GM23338 (cell line): Measurements from ENCODE around the gene ARSI. TPM values are rescaled to one million over a fixed set of nuclear protein-coding genes. Genes with fewer than 3 reads are reported as not detected.

Source experiments
- ATAC-seq: fragments of 200-7000 bp; cut with Tn5 transposase; 3 replicates; pipeline ENCODE4 v1.9.1; 2020
- DNase-seq: peaks from one replicate; pipeline ENCODE4 v3.0.0-alpha.2; 2015; ENCODE audit warnings: low spot score
- H2AFZ ChIP-seq: fragments of 200-600 bp; sonication (generic); 2 replicates; pipeline ENCODE4 v1.8.0; 2016; ENCODE audit warnings: antibody characterized with exemption, mild to moderate bottlenecking, moderate library complexity
- H3F3A ChIP-seq: fragments of 200-600 bp; sonication (generic); replicated peaks from 2 replicates; pipeline ENCODE4 v1.8.0; 2017; ENCODE audit warnings: antibody characterized with exemption, mixed run types, low read depth
- H3K27ac ChIP-seq: fragments of 200-600 bp; sonication (generic); 2 replicates; pipeline ENCODE4 v1.6.1; 2016; ENCODE audit warnings: low read depth
- H3K27me3 ChIP-seq: fragments of 200-600 bp; sonication (generic); 2 replicates; pipeline ENCODE4 v1.8.0; 2016; ENCODE audit warnings: mild to moderate bottlenecking, mixed run types, moderate library complexity; ENCODE audit not compliant: insufficient read depth
- H3K36me3 ChIP-seq: fragments of 200-600 bp; sonication (generic); 2 replicates; pipeline ENCODE4 v1.8.0; 2016; ENCODE audit warnings: mild to moderate bottlenecking; ENCODE audit not compliant: insufficient read depth
- H3K4me1 ChIP-seq: fragments of 200-600 bp; sonication (generic); 2 replicates; pipeline ENCODE4 v1.8.0; 2016; ENCODE audit warnings: mild to moderate bottlenecking, moderate library complexity; ENCODE audit not compliant: insufficient read depth
- H3K4me2 ChIP-seq: fragments of 200-600 bp; sonication (generic); 2 replicates; pipeline ENCODE4 v1.7.1; 2017; ENCODE audit warnings: mixed run types
- H3K4me3 ChIP-seq: fragments of 200-600 bp; sonication (generic); 2 replicates; pipeline ENCODE4 v1.6.1; 2016; ENCODE audit warnings: mixed run types
- H3K79me2 ChIP-seq: fragments of 200-600 bp; sonication (generic); replicated peaks from 2 replicates; pipeline ENCODE4 v1.8.0; 2017; ENCODE audit warnings: mild to moderate bottlenecking; ENCODE audit not compliant: insufficient read depth
- H3K9me2 ChIP-seq: fragments of 200-600 bp; sonication (generic); 2 replicates; pipeline ENCODE4 v1.8.0; 2017; ENCODE audit not compliant: insufficient read depth
- H4K20me1 ChIP-seq: fragments of 200-600 bp; sonication (generic); replicated peaks from 2 replicates; pipeline ENCODE4 v1.8.0; 2017; ENCODE audit warnings: mild to moderate bottlenecking; ENCODE audit not compliant: insufficient read depth
- H3K27ac Mint-ChIP-seq: 2 replicates; pipeline ENCODE4 v1.8.0; 2020; ENCODE audit warnings: inconsistent platforms, mild to moderate bottlenecking, moderate library complexity, mixed read lengths
- H3K27me3 Mint-ChIP-seq: 3 replicates; pipeline ENCODE4 v1.8.0; 2022; ENCODE audit warnings: low read depth, mild to moderate bottlenecking, moderate library complexity, mixed read lengths, inconsistent platforms; ENCODE audit not compliant: insufficient read depth, poor library complexity
- H3K36me3 Mint-ChIP-seq: 3 replicates; pipeline ENCODE4 v1.8.0; 2021; ENCODE audit warnings: low read depth, mild to moderate bottlenecking, inconsistent platforms, moderate library complexity, mixed read lengths
- H3K4me1 Mint-ChIP-seq: 3 replicates; pipeline ENCODE4 v1.8.0; 2020; ENCODE audit warnings: mild to moderate bottlenecking, inconsistent platforms, mixed read lengths
- H3K4me3 Mint-ChIP-seq: 3 replicates; pipeline ENCODE4 v1.8.0; 2021; ENCODE audit warnings: moderate library complexity, mild to moderate bottlenecking, inconsistent platforms, mixed read lengths
- H3K9me3 Mint-ChIP-seq: 3 replicates; pipeline ENCODE4 v1.8.0; 2020; ENCODE audit warnings: moderate library complexity, mild to moderate bottlenecking, inconsistent platforms, mixed read lengths
- CREB1 ChIP-seq: fragments of 250-450 bp; sonication (Bioruptor Pico); IDR thresholded peaks from 2 replicates; pipeline ENCODE4 v1.5.0; 2020; ENCODE audit warnings: low read depth, mild to moderate bottlenecking, moderate library complexity
- CTCF ChIP-seq, 2 experiments: fragments of 200-600 bp in 1 of 2; sonication (generic) in 1 of 2; conservative IDR thresholded peaks; 2 replicates each; pipeline versions ENCODE4 v1.5.1 to v1.6.1; 2016 to 2017; ENCODE audit warnings: antibody characterized with exemption in 2 of 2, low read depth in 2 of 2, mild to moderate bottlenecking in 2 of 2, moderate library complexity in 1 of 2
- EZH2 ChIP-seq: fragments of 200-600 bp; sonication (generic); IDR thresholded peaks from one replicate; pipeline ENCODE4 v1.8.0; 2017; ENCODE audit warnings: antibody characterized with exemption, mild to moderate bottlenecking, low read depth; ENCODE audit not compliant: unreplicated experiment
- EZH2phosphoT487 ChIP-seq: fragments of 200-600 bp; sonication (generic); IDR thresholded peaks from one replicate; pipeline ENCODE4 v1.8.1; 2018; ENCODE audit warnings: antibody characterized with exemption; ENCODE audit not compliant: unreplicated experiment
- JUNB ChIP-seq: IDR thresholded peaks from one replicate; pipeline ENCODE4 v1.6.1; 2016; ENCODE audit warnings: antibody characterized with exemption; ENCODE audit not compliant: unreplicated experiment
- NANOG ChIP-seq: IDR thresholded peaks from 2 replicates; pipeline ENCODE4 v1.6.1; 2016; ENCODE audit warnings: antibody characterized with exemption, borderline replicate concordance
- POLR2AphosphoS5 ChIP-seq: IDR thresholded peaks from 2 replicates; pipeline ENCODE4 v1.6.1; 2016; ENCODE audit warnings: antibody characterized with exemption, low read depth
- REST ChIP-seq: IDR thresholded peaks from one replicate; pipeline ENCODE4 v1.6.1; 2018; ENCODE audit warnings: antibody characterized with exemption; ENCODE audit not compliant: unreplicated experiment
- STAT1 ChIP-seq: IDR thresholded peaks from one replicate; pipeline ENCODE4 v1.6.1; 2016; ENCODE audit warnings: antibody characterized with exemption; ENCODE audit not compliant: unreplicated experiment
- ZNF114 ChIP-seq: fragments of 250-450 bp; sonication (Bioruptor Pico); IDR thresholded peaks from 2 replicates; pipeline ENCODE4 v1.5.0; 2020; ENCODE audit warnings: mild to moderate bottlenecking, moderate library complexity
- ZNF331 ChIP-seq: fragments of 250-450 bp; sonication (Bioruptor Pico); IDR thresholded peaks from 2 replicates; pipeline ENCODE4 v1.5.0; 2020; ENCODE audit warnings: low read depth, mild to moderate bottlenecking, moderate library complexity
- polyA plus RNA-seq: library from polyadenylated mRNA; unstranded; fragments of >200 nt; fragmentation: Nextera tagmentation; extraction: Ambion mirVana; gene quantifications from 2 replicates; pipeline ENCODE4 v1.2.1, GENCODE V29; 2016
- total RNA-seq: library from RNA; depleted of rRNA; stranded (reverse); fragments of >200 nt; shearing (Covaris generic); gene quantifications from 2 replicates; pipeline ENCODE4 v1.2.3, GENCODE V29; 2014
- TF ChIP-seq, protein P1 (sequence below): fragments of 250-450 bp; sonication (Bioruptor Pico); IDR thresholded peaks from 2 replicates; pipeline ENCODE4 v1.5.0; 2020; ENCODE audit warnings: mild to moderate bottlenecking, moderate library complexity
- TF ChIP-seq, protein P2 (sequence below): IDR thresholded peaks from 2 replicates; pipeline ENCODE4 v1.6.1; 2016; ENCODE audit warnings: antibody characterized with exemption

The ARSI gene
- total and polyA plus RNA-seq, 2 experiments from 2014 or later: 0.99 to 6.9 TPM

GRCh38 chr5:150254363-150254762, 48.3 kb downstream of the ARSI start:
- Mint-ChIP-seq H3K27me3 (peaks cover 7% of the 10 kb centered on the region), H3K4me1 (peaks cover 7% of the 10 kb centered on the region), H3K4me3 (no peak overlapping the region), H3K27ac (no peak overlapping the region), H3K36me3 (no peaks in the 10 kb centered on the region), H3K9me3 (no peaks in the 10 kb centered on the region)
- ATAC-seq (no peak), DNase-seq (no peak)
- Histone ChIP-seq H3K4me2 (no peak overlapping the region), H3K36me3 (no peaks in the 10 kb centered on the region), H3K9me2 (no peaks in the 10 kb centered on the region), H3K79me2 (no peaks in the 10 kb centered on the region), H2AFZ (no peak overlapping the region), H3K4me1 (peaks cover 6% of the 10 kb centered on the region; the same call in 1 of the 2 replicates), H3K4me3 (no peak overlapping the region), H3K27ac (no peak overlapping the region), H3K27me3 (no peaks in the 10 kb centered on the region), H4K20me1 (no peaks in the 10 kb centered on the region), H3F3A (no peaks in the 10 kb centered on the region)
- TF ChIP-seq POLR2AphosphoS5 (no peak), EZH2 (no peak), CTCF (conservative IDR thresholded peaks at IDR 0.05; ENCODE audit: low read depth in 2 of 2) (no peak), REST (no peak), EZH2phosphoT487 (no peak), JUNB (no peak), STAT1 (no peak), CREB1 (no peak), ZNF331 (CRISPR knock-in tag) (no peak), NANOG (no peak), ZNF114 (CRISPR knock-in tag) (no peak)
- TF ChIP-seq, protein P1, sequence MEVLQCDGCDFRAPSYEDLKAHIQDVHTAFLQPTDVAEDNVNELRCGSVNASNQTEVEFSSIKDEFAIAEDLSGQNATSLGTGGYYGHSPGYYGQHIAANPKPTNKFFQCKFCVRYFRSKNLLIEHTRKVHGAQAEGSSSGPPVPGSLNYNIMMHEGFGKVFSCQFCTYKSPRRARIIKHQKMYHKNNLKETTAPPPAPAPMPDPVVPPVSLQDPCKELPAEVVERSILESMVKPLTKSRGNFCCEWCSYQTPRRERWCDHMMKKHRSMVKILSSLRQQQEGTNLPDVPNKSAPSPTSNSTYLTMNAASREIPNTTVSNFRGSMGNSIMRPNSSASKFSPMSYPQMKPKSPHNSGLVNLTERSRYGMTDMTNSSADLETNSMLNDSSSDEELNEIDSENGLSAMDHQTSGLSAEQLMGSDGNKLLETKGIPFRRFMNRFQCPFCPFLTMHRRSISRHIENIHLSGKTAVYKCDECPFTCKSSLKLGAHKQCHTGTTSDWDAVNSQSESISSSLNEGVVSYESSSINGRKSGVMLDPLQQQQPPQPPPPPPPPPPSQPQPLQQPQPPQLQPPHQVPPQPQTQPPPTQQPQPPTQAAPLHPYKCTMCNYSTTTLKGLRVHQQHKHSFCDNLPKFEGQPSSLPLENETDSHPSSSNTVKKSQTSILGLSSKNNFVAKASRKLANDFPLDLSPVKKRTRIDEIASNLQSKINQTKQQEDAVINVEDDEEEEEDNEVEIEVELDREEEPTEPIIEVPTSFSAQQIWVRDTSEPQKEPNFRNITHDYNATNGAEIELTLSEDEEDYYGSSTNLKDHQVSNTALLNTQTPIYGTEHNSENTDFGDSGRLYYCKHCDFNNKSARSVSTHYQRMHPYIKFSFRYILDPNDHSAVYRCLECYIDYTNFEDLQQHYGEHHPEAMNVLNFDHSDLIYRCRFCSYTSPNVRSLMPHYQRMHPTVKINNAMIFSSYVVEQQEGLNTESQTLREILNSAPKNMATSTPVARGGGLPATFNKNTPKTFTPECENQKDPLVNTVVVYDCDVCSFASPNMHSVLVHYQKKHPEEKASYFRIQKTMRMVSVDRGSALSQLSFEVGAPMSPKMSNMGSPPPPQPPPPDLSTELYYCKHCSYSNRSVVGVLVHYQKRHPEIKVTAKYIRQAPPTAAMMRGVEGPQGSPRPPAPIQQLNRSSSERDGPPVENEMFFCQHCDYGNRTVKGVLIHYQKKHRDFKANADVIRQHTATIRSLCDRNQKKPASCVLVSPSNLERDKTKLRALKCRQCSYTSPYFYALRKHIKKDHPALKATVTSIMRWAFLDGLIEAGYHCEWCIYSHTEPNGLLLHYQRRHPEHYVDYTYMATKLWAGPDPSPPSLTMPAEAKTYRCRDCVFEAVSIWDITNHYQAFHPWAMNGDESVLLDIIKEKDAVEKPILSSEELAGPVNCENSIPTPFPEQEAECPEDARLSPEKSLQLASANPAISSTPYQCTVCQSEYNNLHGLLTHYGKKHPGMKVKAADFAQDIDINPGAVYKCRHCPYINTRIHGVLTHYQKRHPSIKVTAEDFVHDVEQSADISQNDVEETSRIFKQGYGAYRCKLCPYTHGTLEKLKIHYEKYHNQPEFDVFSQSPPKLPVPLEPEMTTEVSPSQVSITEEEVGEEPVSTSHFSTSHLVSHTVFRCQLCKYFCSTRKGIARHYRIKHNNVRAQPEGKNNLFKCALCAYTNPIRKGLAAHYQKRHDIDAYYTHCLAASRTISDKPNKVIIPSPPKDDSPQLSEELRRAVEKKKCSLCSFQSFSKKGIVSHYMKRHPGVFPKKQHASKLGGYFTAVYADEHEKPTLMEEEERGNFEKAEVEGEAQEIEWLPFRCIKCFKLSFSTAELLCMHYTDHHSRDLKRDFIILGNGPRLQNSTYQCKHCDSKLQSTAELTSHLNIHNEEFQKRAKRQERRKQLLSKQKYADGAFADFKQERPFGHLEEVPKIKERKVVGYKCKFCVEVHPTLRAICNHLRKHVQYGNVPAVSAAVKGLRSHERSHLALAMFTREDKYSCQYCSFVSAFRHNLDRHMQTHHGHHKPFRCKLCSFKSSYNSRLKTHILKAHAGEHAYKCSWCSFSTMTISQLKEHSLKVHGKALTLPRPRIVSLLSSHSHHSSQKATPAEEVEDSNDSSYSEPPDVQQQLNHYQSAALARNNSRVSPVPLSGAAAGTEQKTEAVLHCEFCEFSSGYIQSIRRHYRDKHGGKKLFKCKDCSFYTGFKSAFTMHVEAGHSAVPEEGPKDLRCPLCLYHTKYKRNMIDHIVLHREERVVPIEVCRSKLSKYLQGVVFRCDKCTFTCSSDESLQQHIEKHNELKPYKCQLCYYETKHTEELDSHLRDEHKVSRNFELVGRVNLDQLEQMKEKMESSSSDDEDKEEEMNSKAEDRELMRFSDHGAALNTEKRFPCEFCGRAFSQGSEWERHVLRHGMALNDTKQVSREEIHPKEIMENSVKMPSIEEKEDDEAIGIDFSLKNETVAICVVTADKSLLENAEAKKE: no peak
- TF ChIP-seq, protein P2, sequence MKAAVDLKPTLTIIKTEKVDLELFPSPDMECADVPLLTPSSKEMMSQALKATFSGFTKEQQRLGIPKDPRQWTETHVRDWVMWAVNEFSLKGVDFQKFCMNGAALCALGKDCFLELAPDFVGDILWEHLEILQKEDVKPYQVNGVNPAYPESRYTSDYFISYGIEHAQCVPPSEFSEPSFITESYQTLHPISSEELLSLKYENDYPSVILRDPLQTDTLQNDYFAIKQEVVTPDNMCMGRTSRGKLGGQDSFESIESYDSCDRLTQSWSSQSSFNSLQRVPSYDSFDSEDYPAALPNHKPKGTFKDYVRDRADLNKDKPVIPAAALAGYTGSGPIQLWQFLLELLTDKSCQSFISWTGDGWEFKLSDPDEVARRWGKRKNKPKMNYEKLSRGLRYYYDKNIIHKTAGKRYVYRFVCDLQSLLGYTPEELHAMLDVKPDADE: no peak
